Measurements from ENCODE around the gene NFAT5. TPM values are rescaled to one million over a fixed set of nuclear protein-coding genes. Genes with fewer than 3 reads are reported as not detected.
A peak's percentile ranks its signal among the peaks of the same experiment; 100 is the strongest.

The NFAT5 gene
- polyA plus RNA-seq, 2 of the 4 experiments (the other 2 are of a cell fraction), result 9.5 to 45.1 TPM

DNA sequence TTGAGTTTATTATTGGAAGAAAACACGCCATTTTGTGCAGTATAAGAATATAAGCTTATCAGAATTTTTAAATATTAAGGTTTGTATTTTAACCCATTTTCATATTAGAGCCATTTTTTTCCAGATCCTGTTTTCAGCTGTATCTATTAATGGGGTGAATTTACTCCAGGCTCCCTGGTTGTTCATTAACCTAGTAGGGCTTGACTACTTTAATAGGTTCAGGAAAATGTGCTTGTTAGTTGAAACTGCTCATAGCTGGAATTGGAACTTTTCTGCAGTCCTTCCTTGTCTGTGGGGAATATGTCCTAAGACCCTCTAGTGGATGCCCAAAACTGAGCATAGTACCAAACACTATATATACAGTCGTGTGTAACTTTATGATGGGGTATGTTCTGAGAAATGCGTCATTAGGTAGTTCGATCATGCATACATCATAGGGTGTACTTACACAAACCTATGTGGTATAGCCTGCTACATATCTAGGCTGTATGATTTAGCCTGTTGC, 28.0 kb downstream of the NFAT5 start:
- no peak overlapping the region for H3K4me3 ChIP-seq
- ATAC-seq (no peak; a peak in 2 of 6 replicates), DNase-seq (ENCODE audit: low read depth in 1 of 2, low spot score in 1 of 2) (no peak), FAIRE-seq (no peak)
- H3K27ac ChIP-seq, result 0 out of 6 replicates have a peak overlapping the region, but pooled peaks of 1 of the 2 experiments have one; percentile 2
- WGBS (ENCODE audit: missing lambda C conversion rate), result 86% methylated on average over 4 of the region's 4 CpGs
- TF ChIP-seq RNF2 (IDR thresholded peaks at IDR 0.05; ENCODE audit: borderline replicate concordance, low read depth), result no peak
- H3K4me2 ChIP-seq, result peak overlapping the region; percentile 77
- no peaks in the 10 kb centered on the region for H3K9me3 ChIP-seq
- CTCF ChIA-PET, result interaction anchor here (0.6 kb wide), 1 partner anchor 426 kb away, joined by 3 read pairs; no protein-coding TSS in a partner anchor
- POLR2A ChIA-PET, result no interaction called here
- H3K4me1 ChIP-seq, result peaks cover 69% of the 10 kb centered on the region

DNA sequence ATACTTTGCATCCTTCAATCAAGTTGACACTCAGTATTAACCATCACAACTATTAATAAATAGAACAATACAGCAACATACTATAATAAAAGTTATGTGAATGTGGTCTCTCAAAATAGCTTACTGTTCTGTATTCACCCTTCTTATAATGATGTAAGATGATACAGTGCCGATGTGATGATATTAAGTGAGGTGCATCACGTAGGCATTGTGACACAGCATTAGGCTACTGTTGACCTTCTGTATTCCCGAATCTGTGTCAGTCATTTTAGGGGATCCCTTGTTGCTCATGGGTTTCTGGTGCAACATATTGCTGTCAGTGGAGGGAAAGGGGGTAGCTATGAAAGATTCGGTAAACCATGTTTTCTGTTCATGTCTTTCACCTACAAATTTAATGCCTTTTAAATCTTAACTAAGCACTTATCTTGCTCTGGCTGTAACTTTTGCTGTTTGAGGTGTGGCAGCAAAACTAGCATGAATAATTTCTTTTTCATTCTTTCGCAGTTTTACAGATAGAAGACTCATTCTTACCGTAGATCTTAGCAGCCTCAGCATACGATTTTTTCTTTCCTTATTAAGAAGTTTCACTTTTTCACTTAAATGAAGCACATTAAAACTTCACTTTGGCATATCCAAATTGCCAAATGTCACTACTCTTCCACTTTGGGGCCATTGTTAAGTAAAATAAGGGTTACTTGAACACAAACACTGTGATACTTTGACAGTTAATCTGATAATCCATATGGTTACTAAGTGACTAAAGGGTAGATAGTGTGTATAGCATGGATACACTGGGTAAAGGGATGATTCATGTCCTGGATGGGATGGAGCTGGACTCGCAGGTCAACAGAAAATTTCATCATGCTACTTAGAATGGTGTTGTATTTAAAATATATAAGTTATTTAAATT, 29.6 kb downstream of the NFAT5 start:
- WGBS (ENCODE audit: missing lambda C conversion rate), result 22% methylated on average over 8 of the region's 8 CpGs
- ATAC-seq (peak; percentile 82 to 86), DNase-seq (ENCODE audit: low read depth in 1 of 2, low spot score in 1 of 2) (peak; percentile 28 to 37), FAIRE-seq (peak; percentile 92)
- peak overlapping the region; percentile 10; the same call in 2 of the 3 replicates for H3K4me3 ChIP-seq
- peaks cover 72% of the 10 kb centered on the region for H3K4me1 ChIP-seq
- CTCF ChIA-PET, result interaction anchor here (1.0 kb wide), 2 partner anchors 10 to 14 kb away, joined by 3 to 4 read pairs; no protein-coding TSS in a partner anchor
- H3K27ac ChIP-seq, result peak overlapping the region; percentile 48 to 71
- no peaks in the 10 kb centered on the region for H3K9me3 ChIP-seq
- peak overlapping the region; percentile 77 for H3K4me2 ChIP-seq
- POLR2A ChIA-PET, result no interaction called here
- no peak for TF ChIP-seq MAFK (IDR thresholded peaks at IDR 0.05; ENCODE audit: partially characterized antibody)
- TF ChIP-seq FOSL2 (IDR thresholded peaks at IDR 0.05), result 0 out of 2 replicates have a peak, but pooled peaks have one; percentile 34
- TF ChIP-seq FOSL2 (CRISPR knock-in tag; IDR thresholded peaks at IDR 0.05), result no peak

DNA sequence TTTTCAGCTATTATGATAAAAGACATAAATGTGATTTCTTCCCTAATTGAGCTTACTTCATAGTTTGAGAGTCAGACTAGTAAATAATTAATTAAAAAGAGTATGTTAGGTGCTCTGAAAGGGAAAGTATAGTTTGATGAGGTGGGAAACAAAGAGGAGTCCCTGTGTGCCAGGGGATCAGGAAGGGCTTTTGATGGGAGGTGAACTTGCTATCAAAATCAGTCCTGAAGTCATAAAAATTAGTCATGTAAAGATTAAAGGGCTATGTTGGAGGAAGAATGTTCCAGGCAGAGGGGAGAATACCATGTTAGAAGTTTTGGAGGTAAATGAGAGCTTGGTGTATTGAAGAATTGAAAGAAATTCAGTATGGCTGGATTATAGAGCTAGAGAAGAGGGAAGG, 31.0 kb downstream of the NFAT5 start:
- DNase-seq (ENCODE audit: low read depth in 1 of 2, low spot score in 1 of 2), result no peak
- CTCF ChIA-PET, result no interaction called here
- no peak for FAIRE-seq
- Histone ChIP-seq H3K27ac (peak overlapping the region in 1 of 2 experiments; percentile 71; a peak in 2 of 6 replicates), H3K9me3 (no peaks in the 10 kb centered on the region), H3K4me3 (no peak overlapping the region), H3K4me1 (peaks cover 77% of the 10 kb centered on the region), H3K4me2 (no peak overlapping the region; the same call in 2 of the 3 replicates)
- POLR2A ChIA-PET, result interaction anchor here (0.6 kb wide), 1 partner anchor 561 kb away, joined by 3 read pairs; no protein-coding TSS in a partner anchor
- TF ChIP-seq, protein P1, sequence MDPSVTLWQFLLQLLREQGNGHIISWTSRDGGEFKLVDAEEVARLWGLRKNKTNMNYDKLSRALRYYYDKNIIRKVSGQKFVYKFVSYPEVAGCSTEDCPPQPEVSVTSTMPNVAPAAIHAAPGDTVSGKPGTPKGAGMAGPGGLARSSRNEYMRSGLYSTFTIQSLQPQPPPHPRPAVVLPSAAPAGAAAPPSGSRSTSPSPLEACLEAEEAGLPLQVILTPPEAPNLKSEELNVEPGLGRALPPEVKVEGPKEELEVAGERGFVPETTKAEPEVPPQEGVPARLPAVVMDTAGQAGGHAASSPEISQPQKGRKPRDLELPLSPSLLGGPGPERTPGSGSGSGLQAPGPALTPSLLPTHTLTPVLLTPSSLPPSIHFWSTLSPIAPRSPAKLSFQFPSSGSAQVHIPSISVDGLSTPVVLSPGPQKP (IDR thresholded peaks at IDR 0.05; ENCODE audit: low read depth, low read length), result no peak
- TF ChIP-seq POLR2A (IDR thresholded peaks at IDR 0.05; ENCODE audit: low read length), result no peak
- TF ChIP-seq MAZ (IDR thresholded peaks at IDR 0.05; ENCODE audit: borderline replicate concordance, low read depth, low read length), result no peak
- no peak for TF ChIP-seq NPAS2 (CRISPR knock-in tag; IDR thresholded peaks at IDR 0.05; ENCODE audit: borderline replicate concordance)
- TF ChIP-seq RFX5 (IDR thresholded peaks at IDR 0.05), result no peak
- TF ChIP-seq FOSB (CRISPR knock-in tag; IDR thresholded peaks at IDR 0.05), result no peak
- TF ChIP-seq HOXB5 (CRISPR knock-in tag; IDR thresholded peaks at IDR 0.05), result no peak
- no peak for TF ChIP-seq HEYL (CRISPR knock-in tag; IDR thresholded peaks at IDR 0.05)
- TF ChIP-seq CBX8 (IDR thresholded peaks at IDR 0.05), result no peak
- TF ChIP-seq, protein P2, sequence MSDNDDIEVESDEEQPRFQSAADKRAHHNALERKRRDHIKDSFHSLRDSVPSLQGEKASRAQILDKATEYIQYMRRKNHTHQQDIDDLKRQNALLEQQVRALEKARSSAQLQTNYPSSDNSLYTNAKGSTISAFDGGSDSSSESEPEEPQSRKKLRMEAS (IDR thresholded peaks at IDR 0.05), result no peak
- no peak for ATAC-seq

DNA sequence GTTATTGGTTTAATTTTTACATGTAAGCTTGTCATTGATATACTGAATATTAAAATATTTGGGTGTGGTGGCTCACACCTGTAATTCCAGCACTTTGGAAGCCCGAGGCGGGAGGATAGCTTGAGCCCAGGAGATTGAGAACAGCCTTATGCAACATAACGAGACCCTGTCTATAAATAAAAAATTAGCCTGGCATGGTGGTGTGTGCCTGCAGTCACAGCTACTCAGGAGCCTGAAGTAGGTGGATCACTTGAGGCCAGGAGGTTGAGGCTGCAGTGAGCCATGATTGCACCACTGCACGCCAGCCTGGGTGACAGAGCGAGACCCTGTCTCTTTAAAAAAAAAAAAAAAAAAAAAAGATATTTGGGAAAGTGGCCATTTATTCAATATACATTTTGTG, 32.3 kb downstream of the NFAT5 start:
- peaks cover 73% of the 10 kb centered on the region for H3K4me1 ChIP-seq
- ChIA-PET POLR2A (no interaction called here), CTCF (interaction anchor here (1.0 kb wide), 1 partner anchor 15 kb away, joined by 3 read pairs; no protein-coding TSS in a partner anchor)
- no peak for ATAC-seq
- 96% methylated on average over 5 of the region's 5 CpGs for WGBS (ENCODE audit: missing lambda C conversion rate)
- TF ChIP-seq NPAS2 (CRISPR knock-in tag; IDR thresholded peaks at IDR 0.05; ENCODE audit: borderline replicate concordance), result no peak
- no peak for TF ChIP-seq PHF8 (IDR thresholded peaks at IDR 0.05; ENCODE audit: borderline replicate concordance, low read depth)
- no peak for TF ChIP-seq CBX2 (IDR thresholded peaks at IDR 0.05; ENCODE audit: borderline replicate concordance, low read depth)
- no peak for TF ChIP-seq HOXB5 (CRISPR knock-in tag; IDR thresholded peaks at IDR 0.05)
- TF ChIP-seq FOSB (CRISPR knock-in tag; IDR thresholded peaks at IDR 0.05), result no peak
- TF ChIP-seq JUNB (IDR thresholded peaks at IDR 0.05), result no peak
- no peak for TF ChIP-seq CEBPB (IDR thresholded peaks at IDR 0.05)
- no peak for TF ChIP-seq SREBF2 (IDR thresholded peaks at IDR 0.05)
- TF ChIP-seq ZNF302 (CRISPR knock-in tag; IDR thresholded peaks at IDR 0.05), result no peak
- no peak for TF ChIP-seq HDAC2 (IDR thresholded peaks at IDR 0.05)
- TF ChIP-seq KDM5A (IDR thresholded peaks at IDR 0.05), result no peak
- no peak for TF ChIP-seq ZC3H11A (IDR thresholded peaks at IDR 0.05)
- TF ChIP-seq SMC3 (IDR thresholded peaks at IDR 0.05), result no peak
- TF ChIP-seq CHD2 (IDR thresholded peaks at IDR 0.05; ENCODE audit: low read length, partially characterized antibody), result no peak
- TF ChIP-seq EHMT2 (IDR thresholded peaks at IDR 0.05; ENCODE audit: low read depth), result no peak
- TF ChIP-seq RNF2 (IDR thresholded peaks at IDR 0.05; ENCODE audit: borderline replicate concordance, low read depth), result no peak
- TF ChIP-seq CBX8 (IDR thresholded peaks at IDR 0.05), result no peak
- H3K4me3 ChIP-seq, result no peak overlapping the region
- no peak for FAIRE-seq
- no peak for DNase-seq (ENCODE audit: low read depth in 1 of 2, low spot score in 1 of 2)
- H3K9me3 ChIP-seq, result no peaks in the 10 kb centered on the region
- no peak overlapping the region for H3K27ac ChIP-seq
- no peak overlapping the region for H3K4me2 ChIP-seq
